Liver (tissue), 9 donors: ENCODE measurements around the gene FHIP2A. TPM values are rescaled to one million over a fixed set of nuclear protein-coding genes. Genes with fewer than 3 reads are reported as not detected.

Source experiments
- DNase-seq: peaks from one replicate; pipeline ENCODE4 v3.0.0-alpha.2; 2017; ENCODE audit warnings: low spot score
- H3K27ac ChIP-seq, 2 donors: one replicate each; pipeline ENCODE4 v1.7.0; 2013; ENCODE audit warnings: inconsistent platforms in 2 of 2, low read length in 2 of 2, control low read depth in 1 of 2, low read depth in 1 of 2, mild to moderate bottlenecking in 1 of 2
- H3K27me3 ChIP-seq, 4 donors: one replicate each; pipeline versions ENCODE4 v1.6.1 to v1.7.0; 2013; ENCODE audit warnings: low read length in 3 of 4, inconsistent platforms in 1 of 4, mild to moderate bottlenecking in 1 of 4, moderate library complexity in 1 of 4; ENCODE audit not compliant: control insufficient read depth in 4 of 4, insufficient read depth in 4 of 4
- H3K36me3 ChIP-seq, 4 donors: one replicate each; pipeline versions ENCODE4 v1.6.1 to v1.7.0; 2013; ENCODE audit warnings: low read length in 3 of 4, mild to moderate bottlenecking in 3 of 4, low read depth in 1 of 4, moderate library complexity in 1 of 4; ENCODE audit not compliant: control insufficient read depth in 4 of 4, insufficient read depth in 3 of 4
- H3K4me1 ChIP-seq, 4 donors: one replicate each; pipeline versions ENCODE4 v1.6.1 to v1.7.0; 2013; ENCODE audit warnings: low read length in 3 of 4, mild to moderate bottlenecking in 3 of 4, moderate library complexity in 1 of 4; ENCODE audit not compliant: control insufficient read depth in 4 of 4, insufficient read depth in 4 of 4
- H3K4me3 ChIP-seq, 3 donors: one replicate each; pipeline versions ENCODE4 v1.6.1 to v1.7.0; 2013; ENCODE audit warnings: low read length in 3 of 3, control low read depth in 1 of 3, low read depth in 1 of 3, mild to moderate bottlenecking in 1 of 3
- H3K9ac ChIP-seq, 2 donors: one replicate each; pipeline ENCODE4 v1.7.0; 2013; ENCODE audit warnings: low read length in 2 of 2, mild to moderate bottlenecking in 2 of 2, moderate library complexity in 2 of 2, control low read depth in 1 of 2, low read depth in 1 of 2
- H3K9me3 ChIP-seq, 4 donors: one replicate each; pipeline versions ENCODE4 v1.6.1 to v1.7.0; 2013; ENCODE audit warnings: low read length in 3 of 4; ENCODE audit not compliant: control insufficient read depth in 4 of 4
- EGR1 ChIP-seq, 2 donors: IDR thresholded peaks; 2 replicates each; pipeline ENCODE4 v1.6.1; 2016 to 2018; ENCODE audit warnings: antibody characterized with exemption in 2 of 2, low read depth in 2 of 2
- FOXA1 ChIP-seq: IDR thresholded peaks from 2 replicates; pipeline ENCODE4 v1.6.1; 2016; ENCODE audit warnings: antibody characterized with exemption
- FOXA2 ChIP-seq: IDR thresholded peaks from 2 replicates; pipeline ENCODE4 v1.6.1; 2016; ENCODE audit warnings: antibody characterized with exemption
- GABPA ChIP-seq, 2 donors: IDR thresholded peaks in 1 of 2; conservative IDR thresholded peaks in 1 of 2; 2 replicates each; pipeline ENCODE4 v1.6.1; 2016; ENCODE audit warnings: antibody characterized with exemption in 2 of 2, mild to moderate bottlenecking in 1 of 2, moderate library complexity in 1 of 2
- HNF4A ChIP-seq, 2 donors: conservative IDR thresholded peaks; 2 replicates each; pipeline ENCODE4 v1.6.1; 2016; ENCODE audit warnings: antibody characterized with exemption in 2 of 2, mild to moderate bottlenecking in 2 of 2
- HNF4G ChIP-seq: IDR thresholded peaks from 2 replicates; pipeline ENCODE4 v1.6.1; 2016; ENCODE audit warnings: antibody characterized with exemption
- JUND ChIP-seq, 2 donors: IDR thresholded peaks; 2 replicates each; pipeline ENCODE4 v1.6.1; 2016; ENCODE audit warnings: antibody characterized with exemption in 2 of 2
- NR2F2 ChIP-seq: IDR thresholded peaks from 2 replicates; pipeline ENCODE4 v1.6.1; 2016; ENCODE audit warnings: antibody characterized with exemption
- RAD21 ChIP-seq, 2 donors: IDR thresholded peaks; 2 replicates each; pipeline ENCODE4 v1.6.1; 2016; ENCODE audit warnings: antibody characterized with exemption in 2 of 2, mild to moderate bottlenecking in 2 of 2
- RXRA ChIP-seq, 2 donors: IDR thresholded peaks; 2 replicates each; pipeline ENCODE4 v1.6.1; 2017 to 2018; ENCODE audit warnings: antibody characterized with exemption in 2 of 2, mild to moderate bottlenecking in 1 of 2
- SP1 ChIP-seq: IDR thresholded peaks from 2 replicates; pipeline ENCODE4 v1.6.1; 2018; ENCODE audit warnings: antibody characterized with exemption, mild to moderate bottlenecking
- TAF1 ChIP-seq: conservative IDR thresholded peaks from 2 replicates; pipeline ENCODE4 v1.6.1; 2016; ENCODE audit warnings: antibody characterized with exemption, mild to moderate bottlenecking
- YY1 ChIP-seq: IDR thresholded peaks from 2 replicates; pipeline ENCODE4 v1.6.1; 2016; ENCODE audit warnings: antibody characterized with exemption, mild to moderate bottlenecking
- WGBS: extraction: QIAGEN DNeasy Blood & Tissue Kit; methylation state at CpG from one replicate; pipeline ENCODE4 v1.1.7; 2013; 5-methylcytosine and 5-hydroxymethylcytosine counted together
- polyA plus RNA-seq, 2 donors: library from polyadenylated mRNA; stranded (reverse) in 1 of 2; unstranded in 1 of 2; fragments of 200-250 nt in 1 of 2; fragments of >200 nt in 1 of 2; fragmentation: Nextera tagmentation in 1 of 2; extraction: Ambion mirVana in 1 of 2; gene quantifications; one replicate each; pipeline versions ENCODE4 v1.2.1 to v1.2.3, GENCODE V29; 2013 to 2015
- total RNA-seq, 2 donors: library from RNA; depleted of rRNA; stranded (reverse); fragments of >200 nt; gene quantifications; one replicate each; pipeline ENCODE4 v1.2.3, GENCODE V29; 2014
- TF ChIP-seq, protein P1 (sequence below): IDR thresholded peaks from 2 replicates; pipeline ENCODE4 v1.6.1; 2016; ENCODE audit warnings: antibody characterized with exemption, mild to moderate bottlenecking
- TF ChIP-seq, protein P2 (sequence below): IDR thresholded peaks from 2 replicates; pipeline ENCODE4 v1.6.1; 2016; ENCODE audit warnings: antibody characterized with exemption
- TF ChIP-seq, protein P3 (sequence below): IDR thresholded peaks from 2 replicates; pipeline ENCODE4 v1.6.1; 2016; ENCODE audit warnings: antibody characterized with exemption
- TF ChIP-seq, protein P4 (sequence below): fragments of 150-350 bp; IDR thresholded peaks from 2 replicates; pipeline ENCODE4 v1.5.1; 2017; ENCODE audit warnings: improper control_type of control experiment, low read depth, low read length; ENCODE audit not compliant: missing input control
- TF ChIP-seq, protein P5 (sequence below): IDR thresholded peaks from 2 replicates; pipeline ENCODE4 v1.6.1; 2016; ENCODE audit warnings: antibody characterized with exemption
- donor health status: healthy.
- donor health status: healthy.
- donor health status: healthy.
- donor health status: healthy.
- donor health status: healthy.

The FHIP2A gene
- total and polyA plus RNA-seq, 4 donors: 8.0 to 21.1 (median 13.3) TPM

- WGBS: 96% methylated on average over 3 of the region's 3 CpGs
- DNase-seq: no peak
- H3K4me1 ChIP-seq: no peaks in the 10 kb centered on the region
- no peaks in the 10 kb centered on the region for H3K9me3 ChIP-seq
- H3K4me3 ChIP-seq: no peak overlapping the region
- no peaks in the 10 kb centered on the region for H3K27me3 ChIP-seq
- H3K9ac ChIP-seq: no peak overlapping the region
- H3K27ac ChIP-seq: no peak overlapping the region
- TF ChIP-seq, protein P1, sequence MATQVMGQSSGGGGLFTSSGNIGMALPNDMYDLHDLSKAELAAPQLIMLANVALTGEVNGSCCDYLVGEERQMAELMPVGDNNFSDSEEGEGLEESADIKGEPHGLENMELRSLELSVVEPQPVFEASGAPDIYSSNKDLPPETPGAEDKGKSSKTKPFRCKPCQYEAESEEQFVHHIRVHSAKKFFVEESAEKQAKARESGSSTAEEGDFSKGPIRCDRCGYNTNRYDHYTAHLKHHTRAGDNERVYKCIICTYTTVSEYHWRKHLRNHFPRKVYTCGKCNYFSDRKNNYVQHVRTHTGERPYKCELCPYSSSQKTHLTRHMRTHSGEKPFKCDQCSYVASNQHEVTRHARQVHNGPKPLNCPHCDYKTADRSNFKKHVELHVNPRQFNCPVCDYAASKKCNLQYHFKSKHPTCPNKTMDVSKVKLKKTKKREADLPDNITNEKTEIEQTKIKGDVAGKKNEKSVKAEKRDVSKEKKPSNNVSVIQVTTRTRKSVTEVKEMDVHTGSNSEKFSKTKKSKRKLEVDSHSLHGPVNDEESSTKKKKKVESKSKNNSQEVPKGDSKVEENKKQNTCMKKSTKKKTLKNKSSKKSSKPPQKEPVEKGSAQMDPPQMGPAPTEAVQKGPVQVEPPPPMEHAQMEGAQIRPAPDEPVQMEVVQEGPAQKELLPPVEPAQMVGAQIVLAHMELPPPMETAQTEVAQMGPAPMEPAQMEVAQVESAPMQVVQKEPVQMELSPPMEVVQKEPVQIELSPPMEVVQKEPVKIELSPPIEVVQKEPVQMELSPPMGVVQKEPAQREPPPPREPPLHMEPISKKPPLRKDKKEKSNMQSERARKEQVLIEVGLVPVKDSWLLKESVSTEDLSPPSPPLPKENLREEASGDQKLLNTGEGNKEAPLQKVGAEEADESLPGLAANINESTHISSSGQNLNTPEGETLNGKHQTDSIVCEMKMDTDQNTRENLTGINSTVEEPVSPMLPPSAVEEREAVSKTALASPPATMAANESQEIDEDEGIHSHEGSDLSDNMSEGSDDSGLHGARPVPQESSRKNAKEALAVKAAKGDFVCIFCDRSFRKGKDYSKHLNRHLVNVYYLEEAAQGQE: no peak
- no peak for TF ChIP-seq SP1
- TF ChIP-seq TAF1: no peak
- no peak for TF ChIP-seq FOXA2
- no peak for TF ChIP-seq JUND (IDR thresholded peaks at IDR 0.05)
- TF ChIP-seq, protein P2, sequence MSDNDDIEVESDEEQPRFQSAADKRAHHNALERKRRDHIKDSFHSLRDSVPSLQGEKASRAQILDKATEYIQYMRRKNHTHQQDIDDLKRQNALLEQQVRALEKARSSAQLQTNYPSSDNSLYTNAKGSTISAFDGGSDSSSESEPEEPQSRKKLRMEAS: no peak
- no peak for TF ChIP-seq GABPA (IDR thresholded peaks at IDR 0.05 in 1 of 2, conservative IDR thresholded peaks at IDR 0.05 in 1 of 2)
- TF ChIP-seq, protein P3, sequence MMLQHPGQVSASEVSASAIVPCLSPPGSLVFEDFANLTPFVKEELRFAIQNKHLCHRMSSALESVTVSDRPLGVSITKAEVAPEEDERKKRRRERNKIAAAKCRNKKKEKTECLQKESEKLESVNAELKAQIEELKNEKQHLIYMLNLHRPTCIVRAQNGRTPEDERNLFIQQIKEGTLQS: no peak
- no peak for TF ChIP-seq HNF4G
- TF ChIP-seq FOXA1: no peak
- no peak for TF ChIP-seq RXRA (IDR thresholded peaks at IDR 0.05)
- no peak for TF ChIP-seq YY1
- no peak for TF ChIP-seq HNF4A (conservative IDR thresholded peaks at IDR 0.05)
- H3K36me3 ChIP-seq: no peaks in the 10 kb centered on the region
Measured at GRCh38 chr10:114795039-114795438, 26.5 kb upstream of the FHIP2A start.

GRCh38 chr10:114800361-114800760 lies 21.2 kb upstream of the FHIP2A start:
- no peak overlapping the region for H3K4me3 ChIP-seq
- no peak for DNase-seq
- H3K9me3 ChIP-seq: no peaks in the 10 kb centered on the region
- TF ChIP-seq HNF4A (conservative IDR thresholded peaks at IDR 0.05) (no peak), YY1 (no peak), NR2F2 (no peak), TAF1 (no peak), JUND (IDR thresholded peaks at IDR 0.05) (no peak), RXRA (IDR thresholded peaks at IDR 0.05) (no peak), EGR1 (IDR thresholded peaks at IDR 0.05; ENCODE audit: low read depth in 2 of 2) (no peak), GABPA (IDR thresholded peaks at IDR 0.05 in 1 of 2, conservative IDR thresholded peaks at IDR 0.05 in 1 of 2) (no peak), RAD21 (IDR thresholded peaks at IDR 0.05) (no peak), HNF4G (no peak), SP1 (no peak), FOXA1 (no peak)
- TF ChIP-seq, protein P4, sequence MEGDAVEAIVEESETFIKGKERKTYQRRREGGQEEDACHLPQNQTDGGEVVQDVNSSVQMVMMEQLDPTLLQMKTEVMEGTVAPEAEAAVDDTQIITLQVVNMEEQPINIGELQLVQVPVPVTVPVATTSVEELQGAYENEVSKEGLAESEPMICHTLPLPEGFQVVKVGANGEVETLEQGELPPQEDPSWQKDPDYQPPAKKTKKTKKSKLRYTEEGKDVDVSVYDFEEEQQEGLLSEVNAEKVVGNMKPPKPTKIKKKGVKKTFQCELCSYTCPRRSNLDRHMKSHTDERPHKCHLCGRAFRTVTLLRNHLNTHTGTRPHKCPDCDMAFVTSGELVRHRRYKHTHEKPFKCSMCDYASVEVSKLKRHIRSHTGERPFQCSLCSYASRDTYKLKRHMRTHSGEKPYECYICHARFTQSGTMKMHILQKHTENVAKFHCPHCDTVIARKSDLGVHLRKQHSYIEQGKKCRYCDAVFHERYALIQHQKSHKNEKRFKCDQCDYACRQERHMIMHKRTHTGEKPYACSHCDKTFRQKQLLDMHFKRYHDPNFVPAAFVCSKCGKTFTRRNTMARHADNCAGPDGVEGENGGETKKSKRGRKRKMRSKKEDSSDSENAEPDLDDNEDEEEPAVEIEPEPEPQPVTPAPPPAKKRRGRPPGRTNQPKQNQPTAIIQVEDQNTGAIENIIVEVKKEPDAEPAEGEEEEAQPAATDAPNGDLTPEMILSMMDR: no peak
- TF ChIP-seq, protein P3: no peak
- TF ChIP-seq, protein P2: no peak
- TF ChIP-seq, protein P5, sequence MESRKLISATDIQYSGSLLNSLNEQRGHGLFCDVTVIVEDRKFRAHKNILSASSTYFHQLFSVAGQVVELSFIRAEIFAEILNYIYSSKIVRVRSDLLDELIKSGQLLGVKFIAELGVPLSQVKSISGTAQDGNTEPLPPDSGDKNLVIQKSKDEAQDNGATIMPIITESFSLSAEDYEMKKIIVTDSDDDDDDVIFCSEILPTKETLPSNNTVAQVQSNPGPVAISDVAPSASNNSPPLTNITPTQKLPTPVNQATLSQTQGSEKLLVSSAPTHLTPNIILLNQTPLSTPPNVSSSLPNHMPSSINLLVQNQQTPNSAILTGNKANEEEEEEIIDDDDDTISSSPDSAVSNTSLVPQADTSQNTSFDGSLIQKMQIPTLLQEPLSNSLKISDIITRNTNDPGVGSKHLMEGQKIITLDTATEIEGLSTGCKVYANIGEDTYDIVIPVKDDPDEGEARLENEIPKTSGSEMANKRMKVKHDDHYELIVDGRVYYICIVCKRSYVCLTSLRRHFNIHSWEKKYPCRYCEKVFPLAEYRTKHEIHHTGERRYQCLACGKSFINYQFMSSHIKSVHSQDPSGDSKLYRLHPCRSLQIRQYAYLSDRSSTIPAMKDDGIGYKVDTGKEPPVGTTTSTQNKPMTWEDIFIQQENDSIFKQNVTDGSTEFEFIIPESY: no peak
- no peak overlapping the region for H3K27ac ChIP-seq
- 99% methylated on average over 1 of the region's 1 CpG for WGBS
- no peaks in the 10 kb centered on the region for H3K36me3 ChIP-seq
- no peaks in the 10 kb centered on the region for H3K4me1 ChIP-seq
- H3K27me3 ChIP-seq: no peaks in the 10 kb centered on the region
- no peak overlapping the region for H3K9ac ChIP-seq
